ENCODE measurements around the gene TTC33. TPM values are rescaled to one million over a fixed set of nuclear protein-coding genes. Genes with fewer than 3 reads are reported as not detected.

TTC33 gene
- total and polyA plus RNA-seq, 2 of the 13 experiments (the other 11 are each of a cell fraction or from before 2014, with no cell fraction given): 4.5 to 20.0 TPM

DNA sequence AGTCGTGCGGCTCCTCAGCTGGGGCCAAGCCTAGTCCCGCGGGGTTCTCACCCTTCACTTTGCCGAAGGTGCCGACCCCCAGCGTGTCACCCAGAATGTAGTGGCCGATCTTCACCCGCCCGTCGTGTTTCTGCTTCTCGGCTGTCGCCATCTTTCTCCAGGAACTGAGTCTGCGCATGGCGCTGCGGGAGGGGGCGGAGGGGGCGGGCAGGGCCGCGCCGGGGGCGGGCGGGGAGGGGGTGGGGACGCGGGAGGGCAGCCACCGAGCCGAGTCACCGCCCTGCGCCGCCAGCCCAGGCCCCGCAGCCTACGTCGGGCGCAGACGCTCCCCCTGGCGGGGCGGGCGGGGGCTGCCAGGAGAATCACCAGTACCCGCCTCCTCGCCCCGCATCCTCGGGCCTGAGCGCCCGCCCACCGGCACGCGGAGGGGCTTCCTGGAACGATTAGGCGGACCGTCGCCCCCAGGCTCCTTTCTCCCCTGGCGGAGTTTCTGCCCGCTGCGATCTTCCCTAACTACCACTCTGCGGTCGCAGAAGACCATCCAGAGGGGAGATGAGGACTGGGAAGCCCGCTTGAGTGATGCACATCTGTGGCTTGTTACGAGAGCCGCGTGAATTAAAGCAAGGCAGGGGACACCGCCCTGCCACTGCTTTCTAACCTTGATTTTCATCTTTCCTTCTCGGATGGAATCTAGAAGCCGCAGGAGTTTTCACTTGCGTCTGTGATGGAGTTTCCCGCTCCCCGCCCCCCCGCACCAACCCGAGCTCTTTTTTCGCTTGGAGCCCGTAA is 42.4 kb upstream of the TTC33 start, which contains the start of gene PRKAA1 (continued):
- peak; percentile 64 for TF ChIP-seq GABPB1 (CRISPR knock-in tag; IDR thresholded peaks at IDR 0.05)
- 0 out of 2 replicates have a peak, but pooled peaks have one; percentile 45 for TF ChIP-seq PITX1 (CRISPR knock-in tag; IDR thresholded peaks at IDR 0.05)
- 0 out of 2 replicates have a peak, but pooled peaks have one; percentile 61 for TF ChIP-seq NAIF1 (CRISPR knock-in tag; IDR thresholded peaks at IDR 0.05; ENCODE audit: borderline replicate concordance)
- TF ChIP-seq, protein P1, sequence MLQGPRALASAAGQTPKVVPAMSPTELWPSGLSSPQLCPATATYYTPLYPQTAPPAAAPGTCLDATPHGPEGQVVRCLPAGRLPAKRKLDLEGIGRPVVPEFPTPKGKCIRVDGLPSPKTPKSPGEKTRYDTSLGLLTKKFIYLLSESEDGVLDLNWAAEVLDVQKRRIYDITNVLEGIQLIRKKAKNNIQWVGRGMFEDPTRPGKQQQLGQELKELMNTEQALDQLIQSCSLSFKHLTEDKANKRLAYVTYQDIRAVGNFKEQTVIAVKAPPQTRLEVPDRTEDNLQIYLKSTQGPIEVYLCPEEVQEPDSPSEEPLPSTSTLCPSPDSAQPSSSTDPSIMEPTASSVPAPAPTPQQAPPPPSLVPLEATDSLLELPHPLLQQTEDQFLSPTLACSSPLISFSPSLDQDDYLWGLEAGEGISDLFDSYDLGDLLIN (CRISPR knock-in tag; IDR thresholded peaks at IDR 0.05; ENCODE audit: borderline replicate concordance): no peak
- TF ChIP-seq FOXK1 (CRISPR knock-in tag; IDR thresholded peaks at IDR 0.05; ENCODE audit: borderline replicate concordance, low read depth): no peak
- TF ChIP-seq, protein P2, sequence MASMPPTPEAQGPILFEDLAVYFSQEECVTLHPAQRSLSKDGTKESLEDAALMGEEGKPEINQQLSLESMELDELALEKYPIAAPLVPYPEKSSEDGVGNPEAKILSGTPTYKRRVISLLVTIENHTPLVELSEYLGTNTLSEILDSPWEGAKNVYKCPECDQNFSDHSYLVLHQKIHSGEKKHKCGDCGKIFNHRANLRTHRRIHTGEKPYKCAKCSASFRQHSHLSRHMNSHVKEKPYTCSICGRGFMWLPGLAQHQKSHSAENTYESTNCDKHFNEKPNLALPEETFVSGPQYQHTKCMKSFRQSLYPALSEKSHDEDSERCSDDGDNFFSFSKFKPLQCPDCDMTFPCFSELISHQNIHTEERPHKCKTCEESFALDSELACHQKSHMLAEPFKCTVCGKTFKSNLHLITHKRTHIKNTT (CRISPR knock-in tag; IDR thresholded peaks at IDR 0.05): no peak
- TF ChIP-seq, protein P3, sequence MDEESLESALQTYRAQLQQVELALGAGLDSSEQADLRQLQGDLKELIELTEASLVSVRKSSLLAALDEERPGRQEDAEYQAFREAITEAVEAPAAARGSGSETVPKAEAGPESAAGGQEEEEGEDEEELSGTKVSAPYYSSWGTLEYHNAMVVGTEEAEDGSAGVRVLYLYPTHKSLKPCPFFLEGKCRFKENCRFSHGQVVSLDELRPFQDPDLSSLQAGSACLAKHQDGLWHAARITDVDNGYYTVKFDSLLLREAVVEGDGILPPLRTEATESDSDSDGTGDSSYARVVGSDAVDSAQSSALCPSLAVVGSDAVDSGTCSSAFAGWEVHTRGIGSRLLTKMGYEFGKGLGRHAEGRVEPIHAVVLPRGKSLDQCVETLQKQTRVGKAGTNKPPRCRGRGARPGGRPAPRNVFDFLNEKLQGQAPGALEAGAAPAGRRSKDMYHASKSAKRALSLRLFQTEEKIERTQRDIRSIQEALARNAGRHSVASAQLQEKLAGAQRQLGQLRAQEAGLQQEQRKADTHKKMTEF (CRISPR knock-in tag; IDR thresholded peaks at IDR 0.05): peak; percentile 76
- 0 out of 2 replicates have a peak, but pooled peaks have one; percentile 13 for TF ChIP-seq PCBP1 (IDR thresholded peaks at IDR 0.05; ENCODE audit: borderline replicate concordance, low read depth, low read length)
- peak; percentile 53; the same call in 1 of the 2 replicates for TF ChIP-seq ZNF274 (CRISPR knock-in tag; IDR thresholded peaks at IDR 0.05)
- TF ChIP-seq ZNF660 (CRISPR knock-in tag; IDR thresholded peaks at IDR 0.05; ENCODE audit: borderline replicate concordance, low read depth): no peak
- no peak for TF ChIP-seq PHB2 (IDR thresholded peaks at IDR 0.05; ENCODE audit: partially characterized antibody)
- TF ChIP-seq, protein P4, sequence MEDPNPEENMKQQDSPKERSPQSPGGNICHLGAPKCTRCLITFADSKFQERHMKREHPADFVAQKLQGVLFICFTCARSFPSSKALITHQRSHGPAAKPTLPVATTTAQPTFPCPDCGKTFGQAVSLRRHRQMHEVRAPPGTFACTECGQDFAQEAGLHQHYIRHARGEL (CRISPR knock-in tag; IDR thresholded peaks at IDR 0.05): no peak
- TF ChIP-seq ZNF562 (CRISPR knock-in tag; IDR thresholded peaks at IDR 0.05; ENCODE audit: borderline replicate concordance): no peak
- TF ChIP-seq ZKSCAN5 (CRISPR knock-in tag; IDR thresholded peaks at IDR 0.05): no peak
- TF ChIP-seq SOX13 (IDR thresholded peaks at IDR 0.05): no peak
- TF ChIP-seq SOX13 (CRISPR knock-in tag; conservative IDR thresholded peaks at IDR 0.05 in 1 of 2, IDR thresholded peaks at IDR 0.05 in 1 of 2): no peak
- TF ChIP-seq ZMYM4 (CRISPR knock-in tag; IDR thresholded peaks at IDR 0.05): peak; percentile 3; the same call in 1 of the 2 replicates
- TF ChIP-seq KAT7 (CRISPR knock-in tag; IDR thresholded peaks at IDR 0.05; ENCODE audit: borderline replicate concordance): peak; percentile 51; the same call in 1 of the 2 replicates
- peak; percentile 56; the same call in 1 of the 2 replicates for TF ChIP-seq ISX (CRISPR knock-in tag; conservative IDR thresholded peaks at IDR 0.05)
- peak; percentile 44; the same call in 1 of the 2 replicates for TF ChIP-seq ZMYM3 (CRISPR knock-in tag; IDR thresholded peaks at IDR 0.05)
